HEK293 (cell line): Measurements from ENCODE around the gene WDCP.

Experiments
- ZBTB8A ChIP-seq: fragments of 450-650 bp; formaldehyde crosslinking; IDR thresholded peaks from 2 replicates; pipeline ENCODE4 v1.5.1; 2016; ENCODE audit warnings: missing biosample characterization, missing genetic modification characterization
- ZNF10 ChIP-seq: fragments of 450-650 bp; formaldehyde crosslinking; IDR thresholded peaks from 2 replicates; pipeline ENCODE4 v1.5.1; 2017; ENCODE audit warnings: missing biosample characterization, missing genetic modification characterization
- ZNF121 ChIP-seq: fragments of 450-650 bp; formaldehyde crosslinking; IDR thresholded peaks from 2 replicates; pipeline ENCODE4 v1.5.1; 2016; ENCODE audit warnings: missing biosample characterization, missing genetic modification characterization
- ZNF19 ChIP-seq: fragments of 450-650 bp; formaldehyde crosslinking; IDR thresholded peaks from 2 replicates; pipeline ENCODE4; 2016; ENCODE audit warnings: missing biosample characterization, missing genetic modification characterization, low read depth
- ZNF274 ChIP-seq, 2 experiments: fragments of 200-500 bp in 1 of 2; fragments of 450-650 bp in 1 of 2; sonication (Bioruptor generic) in 1 of 2; formaldehyde crosslinking in 1 of 2; IDR thresholded peaks; 2 replicates each; pipeline versions ENCODE4 v1.5.1 to v1.6.1; 2014 to 2016; ENCODE audit warnings: borderline replicate concordance in 1 of 2, inconsistent platforms in 1 of 2, low read length in 1 of 2, missing biosample characterization in 1 of 2, missing genetic modification characterization in 1 of 2
- ZSCAN18 ChIP-seq: fragments of 450-650 bp; formaldehyde crosslinking; IDR thresholded peaks from 2 replicates; pipeline ENCODE4 v1.5.1; 2016; ENCODE audit warnings: missing biosample characterization, missing genetic modification characterization
- TF ChIP-seq, protein P1 (sequence below): fragments of 450-650 bp; formaldehyde crosslinking; IDR thresholded peaks from 2 replicates; pipeline ENCODE4 v1.5.1; 2016; ENCODE audit warnings: missing biosample characterization, missing genetic modification characterization
- TF ChIP-seq, protein P2 (sequence below): fragments of 450-650 bp; formaldehyde crosslinking; IDR thresholded peaks from 2 replicates; pipeline ENCODE4 v1.5.1; 2016; ENCODE audit warnings: missing biosample characterization, missing genetic modification characterization
- TF ChIP-seq, protein P3 (sequence below): fragments of 450-650 bp; formaldehyde crosslinking; IDR thresholded peaks from 2 replicates; pipeline ENCODE4 v1.5.1; 2017; ENCODE audit warnings: missing biosample characterization, missing genetic modification characterization

DNA sequence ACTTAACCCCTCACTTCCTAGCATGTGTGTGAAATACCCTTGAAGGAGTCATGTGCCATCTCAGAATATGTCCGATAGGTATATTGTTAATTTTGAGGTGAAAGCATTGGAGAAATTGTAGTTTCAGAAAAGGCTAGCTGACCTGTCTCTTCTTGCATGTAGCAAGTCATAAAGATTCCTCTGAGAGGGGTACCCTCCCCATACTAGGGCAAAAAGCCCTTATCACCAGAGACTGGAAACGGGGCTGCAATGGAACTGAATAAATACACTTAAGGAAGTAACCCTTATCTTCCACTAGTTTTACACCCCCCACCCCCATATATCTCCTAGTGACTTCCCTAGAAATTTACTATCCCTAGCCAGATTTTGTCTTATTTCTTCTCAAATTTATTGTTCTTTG, 30.7 kb upstream of the WDCP start:
- TF ChIP-seq ZBTB8A (tag by site-specific recombination), result no peak
- TF ChIP-seq, protein P1, sequence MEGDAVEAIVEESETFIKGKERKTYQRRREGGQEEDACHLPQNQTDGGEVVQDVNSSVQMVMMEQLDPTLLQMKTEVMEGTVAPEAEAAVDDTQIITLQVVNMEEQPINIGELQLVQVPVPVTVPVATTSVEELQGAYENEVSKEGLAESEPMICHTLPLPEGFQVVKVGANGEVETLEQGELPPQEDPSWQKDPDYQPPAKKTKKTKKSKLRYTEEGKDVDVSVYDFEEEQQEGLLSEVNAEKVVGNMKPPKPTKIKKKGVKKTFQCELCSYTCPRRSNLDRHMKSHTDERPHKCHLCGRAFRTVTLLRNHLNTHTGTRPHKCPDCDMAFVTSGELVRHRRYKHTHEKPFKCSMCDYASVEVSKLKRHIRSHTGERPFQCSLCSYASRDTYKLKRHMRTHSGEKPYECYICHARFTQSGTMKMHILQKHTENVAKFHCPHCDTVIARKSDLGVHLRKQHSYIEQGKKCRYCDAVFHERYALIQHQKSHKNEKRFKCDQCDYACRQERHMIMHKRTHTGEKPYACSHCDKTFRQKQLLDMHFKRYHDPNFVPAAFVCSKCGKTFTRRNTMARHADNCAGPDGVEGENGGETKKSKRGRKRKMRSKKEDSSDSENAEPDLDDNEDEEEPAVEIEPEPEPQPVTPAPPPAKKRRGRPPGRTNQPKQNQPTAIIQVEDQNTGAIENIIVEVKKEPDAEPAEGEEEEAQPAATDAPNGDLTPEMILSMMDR (tag by site-specific recombination), result no peak
- no peak for TF ChIP-seq ZNF274 (IDR thresholded peaks at IDR 0.05; ENCODE audit: low read length)
- TF ChIP-seq ZNF274 (tag by site-specific recombination; IDR thresholded peaks at IDR 0.05; ENCODE audit: borderline replicate concordance), result no peak
- no peak for TF ChIP-seq ZNF19 (tag by site-specific recombination)
- TF ChIP-seq, protein P2, sequence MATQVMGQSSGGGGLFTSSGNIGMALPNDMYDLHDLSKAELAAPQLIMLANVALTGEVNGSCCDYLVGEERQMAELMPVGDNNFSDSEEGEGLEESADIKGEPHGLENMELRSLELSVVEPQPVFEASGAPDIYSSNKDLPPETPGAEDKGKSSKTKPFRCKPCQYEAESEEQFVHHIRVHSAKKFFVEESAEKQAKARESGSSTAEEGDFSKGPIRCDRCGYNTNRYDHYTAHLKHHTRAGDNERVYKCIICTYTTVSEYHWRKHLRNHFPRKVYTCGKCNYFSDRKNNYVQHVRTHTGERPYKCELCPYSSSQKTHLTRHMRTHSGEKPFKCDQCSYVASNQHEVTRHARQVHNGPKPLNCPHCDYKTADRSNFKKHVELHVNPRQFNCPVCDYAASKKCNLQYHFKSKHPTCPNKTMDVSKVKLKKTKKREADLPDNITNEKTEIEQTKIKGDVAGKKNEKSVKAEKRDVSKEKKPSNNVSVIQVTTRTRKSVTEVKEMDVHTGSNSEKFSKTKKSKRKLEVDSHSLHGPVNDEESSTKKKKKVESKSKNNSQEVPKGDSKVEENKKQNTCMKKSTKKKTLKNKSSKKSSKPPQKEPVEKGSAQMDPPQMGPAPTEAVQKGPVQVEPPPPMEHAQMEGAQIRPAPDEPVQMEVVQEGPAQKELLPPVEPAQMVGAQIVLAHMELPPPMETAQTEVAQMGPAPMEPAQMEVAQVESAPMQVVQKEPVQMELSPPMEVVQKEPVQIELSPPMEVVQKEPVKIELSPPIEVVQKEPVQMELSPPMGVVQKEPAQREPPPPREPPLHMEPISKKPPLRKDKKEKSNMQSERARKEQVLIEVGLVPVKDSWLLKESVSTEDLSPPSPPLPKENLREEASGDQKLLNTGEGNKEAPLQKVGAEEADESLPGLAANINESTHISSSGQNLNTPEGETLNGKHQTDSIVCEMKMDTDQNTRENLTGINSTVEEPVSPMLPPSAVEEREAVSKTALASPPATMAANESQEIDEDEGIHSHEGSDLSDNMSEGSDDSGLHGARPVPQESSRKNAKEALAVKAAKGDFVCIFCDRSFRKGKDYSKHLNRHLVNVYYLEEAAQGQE (tag by site-specific recombination), result no peak
- TF ChIP-seq ZNF10 (tag by site-specific recombination), result no peak
- TF ChIP-seq, protein P3, sequence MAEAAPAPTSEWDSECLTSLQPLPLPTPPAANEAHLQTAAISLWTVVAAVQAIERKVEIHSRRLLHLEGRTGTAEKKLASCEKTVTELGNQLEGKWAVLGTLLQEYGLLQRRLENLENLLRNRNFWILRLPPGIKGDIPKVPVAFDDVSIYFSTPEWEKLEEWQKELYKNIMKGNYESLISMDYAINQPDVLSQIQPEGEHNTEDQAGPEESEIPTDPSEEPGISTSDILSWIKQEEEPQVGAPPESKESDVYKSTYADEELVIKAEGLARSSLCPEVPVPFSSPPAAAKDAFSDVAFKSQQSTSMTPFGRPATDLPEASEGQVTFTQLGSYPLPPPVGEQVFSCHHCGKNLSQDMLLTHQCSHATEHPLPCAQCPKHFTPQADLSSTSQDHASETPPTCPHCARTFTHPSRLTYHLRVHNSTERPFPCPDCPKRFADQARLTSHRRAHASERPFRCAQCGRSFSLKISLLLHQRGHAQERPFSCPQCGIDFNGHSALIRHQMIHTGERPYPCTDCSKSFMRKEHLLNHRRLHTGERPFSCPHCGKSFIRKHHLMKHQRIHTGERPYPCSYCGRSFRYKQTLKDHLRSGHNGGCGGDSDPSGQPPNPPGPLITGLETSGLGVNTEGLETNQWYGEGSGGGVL (tag by site-specific recombination), result no peak
- TF ChIP-seq ZNF121, result no peak
- no peak for TF ChIP-seq ZSCAN18 (tag by site-specific recombination)
